ENCODE measurements around the gene FANCC.

DNA sequence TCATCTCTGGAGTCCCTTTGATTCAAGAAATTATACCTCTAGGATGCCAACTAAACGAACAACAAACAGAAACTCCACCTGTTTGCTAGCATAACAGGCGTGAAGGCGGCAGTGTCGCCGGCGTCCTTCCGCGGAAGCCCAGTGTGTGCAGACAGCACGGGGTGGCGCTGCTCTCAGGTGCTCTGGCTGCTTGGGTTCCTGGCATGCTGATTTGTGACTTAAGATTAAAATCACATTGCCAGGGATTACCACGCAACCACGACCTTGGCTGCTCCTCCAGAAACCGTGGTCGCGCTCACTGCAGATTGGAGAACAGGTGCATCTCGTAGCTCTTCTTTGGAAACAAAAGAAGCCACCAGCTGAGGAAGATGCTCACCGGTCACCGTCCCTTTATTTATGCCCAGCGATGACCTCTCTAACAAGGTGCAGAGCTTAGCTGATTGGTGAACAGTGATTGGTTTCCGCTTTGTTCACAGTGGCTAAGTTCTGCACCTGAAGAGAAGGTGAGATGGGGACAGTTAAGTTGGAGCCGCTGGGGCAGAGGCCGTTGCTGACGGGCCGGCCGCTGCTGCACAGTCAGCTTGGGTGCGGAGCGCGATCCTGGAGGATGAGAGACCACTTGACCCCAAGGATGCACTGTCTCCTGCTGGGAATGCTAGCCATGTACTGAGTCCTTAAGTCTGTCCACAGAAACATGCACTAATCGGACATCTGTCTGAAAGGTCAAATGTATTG is 232.3 kb downstream of the FANCC start:
- TF ChIP-seq, protein P1, sequence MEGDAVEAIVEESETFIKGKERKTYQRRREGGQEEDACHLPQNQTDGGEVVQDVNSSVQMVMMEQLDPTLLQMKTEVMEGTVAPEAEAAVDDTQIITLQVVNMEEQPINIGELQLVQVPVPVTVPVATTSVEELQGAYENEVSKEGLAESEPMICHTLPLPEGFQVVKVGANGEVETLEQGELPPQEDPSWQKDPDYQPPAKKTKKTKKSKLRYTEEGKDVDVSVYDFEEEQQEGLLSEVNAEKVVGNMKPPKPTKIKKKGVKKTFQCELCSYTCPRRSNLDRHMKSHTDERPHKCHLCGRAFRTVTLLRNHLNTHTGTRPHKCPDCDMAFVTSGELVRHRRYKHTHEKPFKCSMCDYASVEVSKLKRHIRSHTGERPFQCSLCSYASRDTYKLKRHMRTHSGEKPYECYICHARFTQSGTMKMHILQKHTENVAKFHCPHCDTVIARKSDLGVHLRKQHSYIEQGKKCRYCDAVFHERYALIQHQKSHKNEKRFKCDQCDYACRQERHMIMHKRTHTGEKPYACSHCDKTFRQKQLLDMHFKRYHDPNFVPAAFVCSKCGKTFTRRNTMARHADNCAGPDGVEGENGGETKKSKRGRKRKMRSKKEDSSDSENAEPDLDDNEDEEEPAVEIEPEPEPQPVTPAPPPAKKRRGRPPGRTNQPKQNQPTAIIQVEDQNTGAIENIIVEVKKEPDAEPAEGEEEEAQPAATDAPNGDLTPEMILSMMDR (IDR thresholded peaks at IDR 0.05): peak in 2 of 6 experiments; percentile 11 to 16
- TF ChIP-seq POLR2A (IDR thresholded peaks at IDR 0.05): no peak
